Right lobe of liver (tissue), 6 donors: Measurements from ENCODE around the gene RAC2. TPM values are rescaled to one million over a fixed set of nuclear protein-coding genes. Genes with fewer than 3 reads are reported as not detected.

ENCODE experiments used
- ATAC-seq, 4 donors: fragments of 200-7000 bp; cut with Tn5 transposase; one replicate each; pipeline ENCODE4 v1.9.1; 2020; ENCODE audit warnings: mild to moderate bottlenecking in 4 of 4, moderate library complexity in 4 of 4
- DNase-seq, 3 donors: peaks; one replicate each; pipeline ENCODE4 v3.0.0-alpha.2; 2020
- H3K27ac ChIP-seq, 3 donors: fragments of 200-600 bp; one replicate each; pipeline ENCODE4 v1.8.0; 2022
- H3K27me3 ChIP-seq, 2 donors: fragments of 200-600 bp; one replicate each; pipeline ENCODE4 v1.8.0; 2022
- H3K36me3 ChIP-seq, 4 donors: fragments of 200-600 bp; sonication (generic) in 1 of 4; one replicate each; pipeline versions ENCODE4 v1.5.1 to v1.8.0; 2017 to 2022; ENCODE audit warnings: control low read depth in 1 of 4
- H3K4me1 ChIP-seq, 4 donors: fragments of 200-600 bp; sonication (generic) in 1 of 4; one replicate each; pipeline versions ENCODE4 v1.5.1 to v1.8.0; 2017 to 2022; ENCODE audit warnings: control low read depth in 1 of 4
- H3K4me3 ChIP-seq, 3 donors: fragments of 200-600 bp; one replicate each; pipeline ENCODE4 v1.8.0; 2022
- H3K9me3 ChIP-seq, 4 donors: fragments of 200-600 bp; sonication (generic) in 1 of 4; one replicate each; pipeline versions ENCODE4 v1.5.1 to v1.8.0; 2017 to 2022; ENCODE audit warnings: control low read depth in 1 of 4
- CTCF ChIP-seq, 4 donors: fragments of 200-600 bp in 3 of 4; fragments of 450-650 bp in 1 of 4; IDR thresholded peaks; one replicate each; pipeline versions ENCODE4 v1.5.1 to v1.8.0; 2016 to 2022; ENCODE audit warnings: antibody characterized with exemption in 4 of 4, mild to moderate bottlenecking in 2 of 4
- POLR2A ChIP-seq: fragments of 450-650 bp; IDR thresholded peaks from one replicate; pipeline ENCODE4 v1.6.1; 2017; ENCODE audit warnings: antibody characterized with exemption, mild to moderate bottlenecking
- WGBS: methylation state at CpG from one replicate; pipeline ENCODE4 v1.1.6; 2018; ENCODE audit warnings: low coverage, low lambda C conversion rate; ENCODE audit not compliant: insufficient coverage; ENCODE audit errors: missing lambda C conversion rate; 5-methylcytosine and 5-hydroxymethylcytosine counted together
- intact Hi-C, 2 donors: fragments of 100-400 bp; cut with DNase I; formaldehyde crosslinking; loops; one replicate each; pipeline versions ENCODE4 v1.11.2 to v1.14.1; 2022
- total RNA-seq, 6 experiments: library from RNA; depleted of rRNA in 2 of 6; stranded (reverse); fragments of >200 nt in 2 of 6; fragmentation: NEBNext Ultra II Directional in 3 of 6; extraction: Animal tissue kit (Norgen Biotek cat#: 25700) in 3 of 6; gene quantifications; one replicate each; pipeline versions ENCODE4 v1.1.0 to v1.2.4, GENCODE V29; 2016 to 2023
- donor health status: DM: no; HTN: yes; CAD: no.
- donor health status: DM: no; HTN: no; CAD: no.
- donor health status: DM: no; HTN: no; CAD: no.
- donor health status: DM: no; HTN: yes; CAD: no.
- donor health status: DM: no; HTN: yes; CAD: no.

RAC2 gene
- total RNA-seq, 6 experiments from 2014 or later: 3.4 to 12.9 (median 6.5) TPM

GRCh38 chr22:37275134-37275533 is 31.1 kb upstream of the RAC2 start:
- no peaks in the 10 kb centered on the region for H3K4me1 ChIP-seq
- peak in 2 of 3 donors; percentile 12 to 21 for DNase-seq
- H3K9me3 ChIP-seq: no peaks in the 10 kb centered on the region
- 72% methylated on average over 11 of the region's 11 CpGs for WGBS
- H3K27ac ChIP-seq: no peak overlapping the region
- ATAC-seq: no peak
- H3K4me3 ChIP-seq: no peak overlapping the region
- intact Hi-C loops: no loop called here
- TF ChIP-seq POLR2A: no peak
- no peak for TF ChIP-seq CTCF (IDR thresholded peaks at IDR 0.05)
- H3K27me3 ChIP-seq: no peaks in the 10 kb centered on the region
- H3K36me3 ChIP-seq: no peaks in the 10 kb centered on the region

GRCh38 chr22:37274380-37274862 is 30.4 kb upstream of the RAC2 start:
- Histone ChIP-seq H3K27me3 (no peaks in the 10 kb centered on the region), H3K9me3 (no peaks in the 10 kb centered on the region), H3K4me3 (no peak overlapping the region), H3K4me1 (no peaks in the 10 kb centered on the region), H3K36me3 (no peaks in the 10 kb centered on the region), H3K27ac (no peak overlapping the region)
- DNase-seq: peak; percentile 60 to 71 (median 61)
- 32% methylated on average over 3 of the region's 12 CpGs for WGBS
- intact Hi-C loops: no loop called here
- peak; percentile 63 to 73 (median 66) for ATAC-seq
- TF ChIP-seq POLR2A: no peak

- intact Hi-C loops: no loop called here
- no peak overlapping the region for H3K4me3 ChIP-seq
- TF ChIP-seq CTCF (IDR thresholded peaks at IDR 0.05) (no peak), POLR2A (no peak)
- no peaks in the 10 kb centered on the region for H3K9me3 ChIP-seq
- 73% methylated on average over 7 of the region's 8 CpGs for WGBS
- no peak overlapping the region for H3K27ac ChIP-seq
- H3K36me3 ChIP-seq: no peaks in the 10 kb centered on the region
- ATAC-seq (no peak), DNase-seq (peak in 2 of 3 donors; percentile 11 to 48)
- H3K4me1 ChIP-seq: no peaks in the 10 kb centered on the region
- H3K27me3 ChIP-seq: no peaks in the 10 kb centered on the region
Measured at GRCh38 chr22:37273846-37274225, 29.8 kb upstream of the RAC2 start.

- Histone ChIP-seq H3K4me3 (no peak overlapping the region), H3K9me3 (no peaks in the 10 kb centered on the region), H3K27ac (no peak overlapping the region), H3K27me3 (no peaks in the 10 kb centered on the region), H3K36me3 (no peaks in the 10 kb centered on the region), H3K4me1 (no peaks in the 10 kb centered on the region)
- intact Hi-C loops: no loop called here
- DNase-seq (peak in 2 of 3 donors; percentile 12 to 38), ATAC-seq (peak in 1 of 4 donors; percentile 18)
- TF ChIP-seq CTCF (IDR thresholded peaks at IDR 0.05): no peak
- 57% methylated on average over 11 of the region's 17 CpGs for WGBS
Measured at GRCh38 chr22:37273126-37273845, 29.2 kb upstream of the RAC2 start.

- no peaks in the 10 kb centered on the region for H3K27me3 ChIP-seq
- 42% methylated on average over 8 of the region's 8 CpGs for WGBS
- no peak for TF ChIP-seq POLR2A
- TF ChIP-seq CTCF (IDR thresholded peaks at IDR 0.05): no peak
- H3K27ac ChIP-seq: no peak overlapping the region
- intact Hi-C loops: no loop called here
- peak in 2 of 3 donors; percentile 5 to 31 for DNase-seq
- H3K4me3 ChIP-seq: no peak overlapping the region
- no peaks in the 10 kb centered on the region for H3K9me3 ChIP-seq
- peak in 3 of 4 donors; percentile 19 to 42 (median 21) for ATAC-seq
- no peaks in the 10 kb centered on the region for H3K36me3 ChIP-seq
- no peaks in the 10 kb centered on the region for H3K4me1 ChIP-seq
Measured at GRCh38 chr22:37270928-37271650, 27.0 kb upstream of the RAC2 start.
